GM10266 (cell line): ENCODE data around the gene EMC7.

ENCODE experiments used
- DNase-seq: peaks from one replicate; pipeline ENCODE4 v3.0.0; 2012; ENCODE audit errors: extremely low spot score
- CTCF ChIP-seq: IDR thresholded peaks from 2 replicates; pipeline ENCODE4 v1.5.1; 2012; ENCODE audit warnings: mild to moderate bottlenecking, low read depth; ENCODE audit not compliant: control insufficient read depth, insufficient read depth; ENCODE audit errors: missing control alignments

The EMC7 gene

GRCh38 chr15:34111488-34111887 is 9.8 kb upstream of the EMC7 start:
- DNase-seq: no peak
- no peak for TF ChIP-seq CTCF

GRCh38 chr15:34109797-34110663 is 8.4 kb upstream of the EMC7 start:
- peak; percentile 26 for DNase-seq
- TF ChIP-seq CTCF: peak; percentile 60

- TF ChIP-seq CTCF: no peak
- no peak for DNase-seq
These were observed 5.7 kb upstream of the EMC7 start for GRCh38 chr15:34107315-34107714.

- no peak for DNase-seq
- no peak for TF ChIP-seq CTCF
These were observed 4.8 kb upstream of the EMC7 start for GRCh38 chr15:34106423-34106822.

- TF ChIP-seq CTCF: no peak
- DNase-seq: no peak
These were observed 688 bp upstream of the EMC7 start for GRCh38 chr15:34102175-34102925.

- no peak for DNase-seq
- no peak for TF ChIP-seq CTCF
These were observed 1.7 kb downstream of the EMC7 start for GRCh38 chr15:34099914-34100313.

GRCh38 chr15:34085746-34086145 is 15.9 kb downstream of the EMC7 start:
- no peak for TF ChIP-seq CTCF
- DNase-seq: no peak
